GM18858 (cell line): ENCODE measurements around the gene TGFBRAP1.
A peak's percentile ranks its signal among the peaks of the same experiment; 100 is the strongest.

Experiments
- ATAC-seq: cut with Tn5 transposase; IDR thresholded peaks from one replicate; pipeline ENCODE4 v1.9.1; 2021; ENCODE audit not compliant: unreplicated experiment

The TGFBRAP1 gene

DNA sequence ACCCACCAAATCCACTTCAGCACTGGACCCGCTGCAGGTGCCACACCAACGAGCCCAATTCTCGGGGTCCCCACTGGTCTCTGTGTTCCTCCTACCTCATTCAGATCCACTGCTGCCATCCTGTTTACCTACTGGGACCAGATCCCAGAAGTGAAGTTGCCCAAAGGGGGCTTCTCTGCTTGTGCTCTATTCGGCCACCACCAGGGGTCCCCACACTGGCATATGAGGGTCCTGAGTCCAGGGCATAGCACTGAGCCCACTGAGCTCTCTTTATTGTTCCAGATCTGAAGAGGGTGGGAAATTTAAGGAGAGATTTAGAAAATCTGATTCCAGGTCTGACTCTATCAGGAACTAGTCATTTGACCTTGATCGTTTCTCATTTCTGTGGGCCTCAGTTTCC is 85.6 kb downstream of the TGFBRAP1 start:
- ATAC-seq = no peak

DNA sequence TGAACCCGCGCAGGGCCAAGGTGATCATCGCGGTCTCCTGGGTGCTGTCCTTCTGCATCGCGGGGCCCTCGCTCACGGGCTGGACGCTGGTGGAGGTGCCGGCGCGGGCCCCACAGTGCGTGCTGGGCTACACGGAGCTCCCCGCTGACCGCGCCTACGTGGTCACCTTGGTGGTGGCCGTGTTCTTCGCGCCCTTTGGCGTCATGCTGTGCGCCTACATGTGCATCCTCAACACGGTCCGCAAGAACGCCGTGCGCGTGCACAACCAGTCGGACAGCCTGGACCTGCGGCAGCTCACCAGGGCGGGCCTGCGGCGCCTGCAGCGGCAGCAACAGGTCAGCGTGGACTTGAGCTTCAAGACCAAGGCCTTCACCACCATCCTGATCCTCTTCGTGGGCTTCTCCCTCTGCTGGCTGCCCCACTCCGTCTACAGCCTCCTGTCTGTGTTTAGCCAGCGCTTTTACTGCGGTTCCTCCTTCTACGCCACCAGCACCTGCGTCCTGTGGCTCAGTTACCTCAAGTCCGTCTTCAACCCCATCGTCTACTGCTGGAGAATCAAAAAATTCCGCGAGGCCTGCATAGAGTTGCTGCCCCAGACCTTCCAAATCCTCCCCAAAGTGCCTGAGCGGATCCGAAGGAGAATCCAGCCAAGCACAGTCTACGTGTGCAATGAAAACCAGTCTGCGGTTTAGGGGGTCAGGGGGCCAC is 87.1 kb downstream of the TGFBRAP1 start:
- ATAC-seq = no peak

DNA sequence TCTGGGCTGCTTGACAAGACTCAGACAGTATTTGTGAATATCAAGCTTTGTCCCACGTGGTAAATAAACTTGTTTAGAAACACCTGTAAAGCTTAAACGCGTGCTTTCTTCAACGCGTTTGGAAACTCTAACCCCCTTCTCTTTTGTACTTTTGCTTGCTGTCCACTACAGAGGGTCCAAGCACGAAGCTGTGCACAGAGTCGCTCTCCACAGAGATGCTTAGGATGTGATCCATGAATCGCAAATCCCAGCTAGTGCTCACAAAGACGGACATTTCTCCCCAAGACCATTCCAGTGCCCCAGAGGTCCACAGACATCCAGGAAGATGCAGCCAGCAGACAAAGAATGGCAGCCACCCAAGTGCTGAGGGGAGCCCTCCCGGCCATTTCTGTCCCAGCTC is 88.1 kb downstream of the TGFBRAP1 start, which contains the start of gene GPR45:
Gene GPR45, plus strand, starts transcription at position 301 of the 400 bp plus-strand sequence. CDS start 116 bp downstream, outside the sequence.
- no peak for ATAC-seq

DNA sequence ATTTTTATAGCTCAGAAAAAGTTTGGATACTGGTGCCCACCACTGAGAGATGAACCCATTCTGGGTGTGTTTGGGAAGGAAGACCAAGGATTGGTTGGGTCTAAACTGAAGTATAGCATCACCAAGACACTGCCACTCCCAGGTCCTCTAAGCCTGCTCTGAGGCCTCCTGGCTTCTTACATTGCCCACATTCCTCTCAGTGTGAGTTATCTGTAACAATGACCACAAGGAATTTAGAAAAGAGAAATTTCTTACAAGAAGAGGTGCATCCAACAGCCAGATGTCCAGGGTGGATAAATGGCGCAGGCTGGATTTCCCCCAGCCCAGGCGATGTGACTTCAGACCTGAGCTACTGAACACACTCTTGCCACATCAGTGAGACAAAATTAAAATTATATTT is 89.6 kb downstream of the TGFBRAP1 start:
- no peak for ATAC-seq

DNA sequence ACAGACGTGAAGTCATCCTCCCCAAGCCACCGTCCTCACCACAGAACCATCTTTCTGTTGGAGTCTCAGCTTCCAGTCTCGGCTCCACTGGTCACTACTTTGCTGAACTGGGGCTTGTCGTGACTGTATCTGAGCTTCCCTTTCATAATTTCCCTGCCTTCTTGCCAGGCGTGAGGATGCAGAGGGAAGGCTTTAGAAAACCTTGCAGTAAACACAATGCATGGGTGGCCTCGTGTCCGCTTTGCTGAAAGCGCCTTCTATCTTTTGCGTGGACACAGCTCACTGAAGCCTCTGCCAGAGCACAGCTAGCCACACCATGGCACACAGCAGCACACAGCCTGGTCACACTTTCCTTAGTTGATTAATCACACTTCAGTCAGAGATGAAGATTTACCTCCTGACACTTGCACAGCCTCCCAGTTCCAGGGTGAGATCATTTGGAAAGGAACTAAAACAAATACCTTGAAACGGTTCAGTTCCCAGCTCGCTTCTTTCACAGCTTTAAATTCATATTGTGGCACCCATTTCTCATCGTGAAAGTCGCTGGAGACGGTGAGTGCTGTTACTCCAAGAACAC is 90.8 kb downstream of the TGFBRAP1 start:
- ATAC-seq = no peak

DNA sequence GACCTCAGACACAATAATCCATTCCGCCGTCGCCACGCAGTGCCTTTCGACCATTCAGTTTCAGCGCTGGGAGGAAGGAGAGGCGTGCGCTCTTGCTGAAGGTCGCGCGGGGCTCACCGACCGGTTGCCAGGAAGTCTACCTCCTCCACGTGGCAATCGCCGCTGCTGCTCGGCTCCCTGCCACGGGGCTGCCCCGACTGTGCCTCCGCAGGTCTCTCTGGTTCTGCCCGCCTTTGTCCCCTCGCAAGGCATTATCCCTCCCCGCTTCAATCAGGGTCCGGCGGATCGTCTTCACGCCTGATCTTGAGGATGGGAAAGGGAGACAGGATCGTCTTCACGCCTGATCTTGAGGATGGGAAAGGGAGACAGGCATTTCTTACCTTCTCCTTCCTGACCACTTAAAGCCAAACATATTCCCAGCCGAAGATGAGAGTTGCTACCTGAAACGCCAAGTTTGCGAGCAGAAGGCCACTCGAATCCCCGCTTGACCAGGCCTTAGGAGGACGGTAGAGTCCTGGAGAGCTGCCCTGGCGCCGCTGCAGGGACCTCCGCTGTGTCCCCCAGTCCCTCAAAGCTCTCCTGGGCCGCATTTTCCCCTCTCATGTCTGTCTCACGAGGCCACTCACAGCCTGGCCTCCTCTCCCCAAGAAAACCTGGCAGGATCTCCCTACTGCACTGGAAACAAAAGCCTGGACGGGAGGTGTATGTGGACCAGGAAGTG is 92.3 kb downstream of the TGFBRAP1 start:
- no peak for ATAC-seq

DNA sequence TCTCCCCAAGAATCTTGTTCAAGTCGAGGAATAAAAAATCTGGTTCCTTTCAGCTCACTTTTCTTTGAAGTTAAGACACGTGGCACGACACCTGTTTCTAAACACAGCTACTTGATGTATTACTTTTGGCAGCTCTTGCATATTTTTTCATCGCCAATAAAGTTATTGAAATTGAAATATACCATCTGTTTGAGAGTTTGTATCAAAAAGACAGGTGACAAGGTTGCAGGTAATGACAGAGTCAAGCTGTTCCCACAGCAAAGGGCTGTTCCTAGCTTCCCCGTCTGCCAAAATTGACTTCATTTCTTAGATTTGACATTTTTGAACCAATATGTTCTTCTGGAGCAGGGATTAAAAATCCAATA is 93.5 kb downstream of the TGFBRAP1 start:
- no peak for ATAC-seq

DNA sequence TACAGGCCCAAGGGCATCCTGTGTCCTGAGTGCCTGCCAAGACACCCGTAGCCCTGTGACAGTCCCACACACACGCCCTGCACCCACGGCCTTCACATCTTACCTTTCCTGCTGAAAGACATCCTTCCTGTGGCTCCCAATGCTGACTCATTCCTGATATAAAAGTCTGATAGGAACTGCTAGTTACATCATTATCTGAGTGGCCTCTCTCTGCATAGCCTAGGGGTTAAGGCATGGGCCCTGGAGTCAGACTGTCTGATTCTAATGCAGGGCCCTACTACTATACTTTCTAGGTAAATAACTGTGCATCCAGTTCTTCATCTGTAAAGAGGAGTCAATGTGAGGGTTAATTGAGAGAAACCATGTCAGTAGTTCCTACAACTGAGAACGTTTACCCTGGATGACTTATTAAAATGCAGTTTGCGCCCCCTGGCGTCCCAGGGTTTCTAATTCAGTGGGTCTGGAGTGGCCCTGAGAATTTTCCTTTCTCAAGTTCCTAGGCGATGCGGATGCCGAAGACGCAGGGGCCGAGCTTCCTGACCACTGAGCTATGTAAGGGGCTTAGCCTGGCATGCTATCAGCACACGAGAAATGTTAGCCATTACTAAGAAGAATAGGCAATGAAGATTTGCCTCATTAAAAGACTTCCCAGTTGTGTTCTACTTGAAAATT is 94.0 kb downstream of the TGFBRAP1 start:
- ATAC-seq = peak; percentile 49

DNA sequence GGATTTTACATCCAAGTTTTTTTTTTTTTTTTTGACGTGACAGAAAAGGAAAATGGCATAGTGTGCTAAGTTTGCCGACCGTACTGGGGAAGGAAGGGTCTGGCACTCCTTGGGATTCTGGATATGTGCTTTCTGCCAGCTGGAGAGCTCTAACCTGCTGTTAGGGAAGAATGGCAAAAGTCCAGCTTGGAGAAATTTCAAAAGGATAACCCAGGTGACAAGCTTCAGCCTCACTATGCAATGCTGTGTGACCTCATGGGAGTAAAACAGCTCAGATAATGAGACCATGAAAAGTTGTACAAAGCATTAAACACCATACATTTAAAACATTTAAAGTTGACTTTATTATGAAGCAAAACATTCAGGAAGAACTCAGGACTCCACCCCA is 98.3 kb downstream of the TGFBRAP1 start:
- ATAC-seq = no peak

DNA sequence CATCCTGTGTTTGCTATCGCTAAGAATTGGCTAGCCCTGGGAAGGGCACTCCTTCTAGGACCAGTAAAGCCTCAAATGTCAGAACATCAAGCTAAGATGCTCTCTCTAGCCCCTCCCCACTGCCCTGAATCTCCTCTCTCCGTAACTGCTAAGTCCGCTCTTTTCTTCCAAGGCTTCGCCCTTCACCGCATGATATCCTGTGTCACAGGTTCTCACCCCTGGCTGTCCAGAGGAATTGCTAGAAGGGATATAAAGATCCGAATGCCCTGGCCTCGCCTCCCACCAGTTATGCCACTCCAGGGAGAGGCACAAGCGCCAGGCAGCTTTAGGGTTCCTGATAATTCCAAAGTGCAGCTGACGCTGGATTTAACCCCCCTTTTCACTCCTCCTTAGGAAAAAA is 105.1 kb downstream of the TGFBRAP1 start:
- no peak for ATAC-seq

DNA sequence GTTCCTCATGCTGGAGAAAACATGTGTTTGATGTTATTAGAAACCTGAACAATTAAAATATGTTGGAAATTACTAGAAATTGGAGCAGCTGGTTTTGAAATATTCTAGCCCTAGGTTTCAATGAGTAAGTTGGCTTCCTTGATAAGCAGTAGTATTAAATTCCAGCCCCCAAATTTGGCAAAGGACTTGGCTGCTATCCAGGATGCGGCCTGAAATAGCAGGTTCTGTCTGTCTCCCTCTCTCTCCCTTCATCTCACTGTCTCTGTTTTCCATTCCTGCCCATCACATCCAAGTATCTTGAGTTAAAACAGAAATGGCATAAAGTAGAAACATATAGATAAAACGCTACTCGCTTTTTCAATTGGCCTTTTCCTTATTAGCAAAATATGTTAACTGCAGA is 108.9 kb downstream of the TGFBRAP1 start:
- ATAC-seq = no peak

DNA sequence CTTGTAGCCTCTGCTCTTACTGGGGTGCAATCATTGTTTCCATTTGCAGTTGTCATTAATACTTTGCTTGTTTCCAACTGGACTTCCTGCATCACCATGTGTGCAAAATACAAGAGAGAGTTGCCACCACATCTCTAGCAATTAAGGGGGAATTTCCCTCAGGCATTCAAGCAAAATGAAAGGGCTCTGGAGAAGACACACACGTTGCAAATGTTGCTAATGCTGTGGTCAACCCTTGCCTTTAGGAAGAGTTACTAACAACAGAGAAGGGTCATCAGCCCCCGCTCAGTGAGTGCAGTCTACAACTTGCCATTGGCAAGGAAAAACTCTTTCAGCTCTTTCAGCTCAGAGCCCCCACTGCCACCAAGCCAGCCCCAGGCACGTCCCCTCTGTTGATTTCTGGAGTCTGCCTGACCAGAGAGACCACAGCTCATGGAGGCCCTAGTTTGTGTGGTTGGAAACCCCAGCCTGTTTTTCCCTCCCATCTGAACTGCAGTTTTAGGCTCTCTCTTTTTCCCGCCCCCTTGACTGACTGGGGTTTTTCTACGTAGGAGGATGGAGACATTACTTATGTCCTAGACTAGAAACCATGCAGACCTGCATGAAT is 113.8 kb downstream of the TGFBRAP1 start:
- no peak for ATAC-seq
